DMS53 treated with DMSO at 0.1 percent for 48 hours (cell line): Measurements from ENCODE around the gene GOLM1.
"Not testable (repeated sequence)": the region's sequence is repeated elsewhere in the genome, so short reads cannot be mapped to it uniquely, and the experiment has no call there.

ENCODE experiments used
- DNase-seq: peaks from one replicate; lab custom pipeline; 2025; ENCODE audit not compliant: unreplicated experiment; lab: John Stamatoyannopoulos, UW

The GOLM1 gene

GRCh38 chr9:86098824-86099700, at the start of gene GOLM1:
Gene GOLM1 (minus strand): TSS chr9:86099558. CDS start chr9:86079320, 20,238 bp downstream.
- peak; percentile 29 for DNase-seq

- not testable (repeated sequence) for DNase-seq
These were observed 47.3 kb upstream of the GOLM1 start for GRCh38 chr9:86146671-86147070.

GRCh38 chr9:86145960-86146359, 46.6 kb upstream of the GOLM1 start:
- DNase-seq: not testable (repeated sequence)

GRCh38 chr9:86142973-86143372, 43.6 kb upstream of the GOLM1 start:
- no peak for DNase-seq

GRCh38 chr9:86141843-86142242, 42.5 kb upstream of the GOLM1 start:
- no peak for DNase-seq

GRCh38 chr9:86135371-86135770, 36.0 kb upstream of the GOLM1 start:
- no peak for DNase-seq

- no peak for DNase-seq
These were observed 35.0 kb upstream of the GOLM1 start for GRCh38 chr9:86134361-86134760.

GRCh38 chr9:86128235-86128822, 29.0 kb upstream of the GOLM1 start:
- no peak for DNase-seq

GRCh38 chr9:86126998-86127972, 27.9 kb upstream of the GOLM1 start:
- peak; percentile 91 for DNase-seq

GRCh38 chr9:86122311-86122710, 23.0 kb upstream of the GOLM1 start:
- no peak for DNase-seq

- DNase-seq: no peak
These were observed 20.1 kb upstream of the GOLM1 start for GRCh38 chr9:86119457-86119856.

- no peak for DNase-seq
These were observed 17.1 kb upstream of the GOLM1 start for GRCh38 chr9:86116425-86116824.

GRCh38 chr9:86115886-86116285, 16.5 kb upstream of the GOLM1 start:
- no peak for DNase-seq

- DNase-seq: no peak
These were observed 12.7 kb upstream of the GOLM1 start for GRCh38 chr9:86112057-86112456.

GRCh38 chr9:86102626-86103025, 3.3 kb upstream of the GOLM1 start:
- no peak for DNase-seq

- peak; percentile 28 for DNase-seq
These were observed 475 bp upstream of the GOLM1 start for GRCh38 chr9:86099701-86100364.

GRCh38 chr9:86097510-86098224, 1.7 kb downstream of the GOLM1 start:
- no peak for DNase-seq

- no peak for DNase-seq
These were observed 3.0 kb downstream of the GOLM1 start for GRCh38 chr9:86096386-86096785.

GRCh38 chr9:86093788-86094555, 5.4 kb downstream of the GOLM1 start:
- peak; percentile 75 for DNase-seq
